GM11168 (cell line): ENCODE measurements around the gene COL18A1.

ENCODE experiments used
- in situ Hi-C: fragments of 300-500 bp; cut with MboI; formaldehyde crosslinking; loops from one replicate; pipeline ENCODE4 v1.12.0; 2022; ENCODE audit warnings: low sequenced_read_pairs; ENCODE audit not compliant: unreplicated experiment

COL18A1 gene

GRCh38 chr21:45536301-45537081 lies 131.5 kb downstream of the COL18A1 start:
- in situ Hi-C loops = no loop called here

- in situ Hi-C loops = no loop called here
Observed at GRCh38 chr21:45537111-45537745, 132.3 kb downstream of the COL18A1 start.

- in situ Hi-C loops = no loop called here
Observed at GRCh38 chr21:45537746-45538291, 132.9 kb downstream of the COL18A1 start.

GRCh38 chr21:45538381-45539045 lies 133.5 kb downstream of the COL18A1 start:
- in situ Hi-C loops = no loop called here

- in situ Hi-C loops = no loop called here
Observed at GRCh38 chr21:45539046-45539795, 134.3 kb downstream of the COL18A1 start.

- in situ Hi-C loops = no loop called here
Observed at GRCh38 chr21:45539796-45540600, 135.0 kb downstream of the COL18A1 start.

- in situ Hi-C loops = no loop called here
Observed at GRCh38 chr21:45540601-45540970, 135.6 kb downstream of the COL18A1 start.

GRCh38 chr21:45541221-45542039 lies 136.5 kb downstream of the COL18A1 start:
- in situ Hi-C loops = no loop called here

GRCh38 chr21:45542242-45542666 lies 137.3 kb downstream of the COL18A1 start, which contains the start of gene SLC19A1:
SLC19A1 (minus strand) TSS chr21:45542440; CDS start chr21:45537959, 4,481 bp downstream.
- in situ Hi-C loops = no loop called here

GRCh38 chr21:45542667-45543370 lies 137.9 kb downstream of the COL18A1 start:
- in situ Hi-C loops = no loop called here

- in situ Hi-C loops = no loop called here
Observed at GRCh38 chr21:45543371-45543709, 138.4 kb downstream of the COL18A1 start.

GRCh38 chr21:45543710-45544448 lies 138.9 kb downstream of the COL18A1 start:
- in situ Hi-C loops = no loop called here

GRCh38 chr21:45544449-45545235 lies 139.7 kb downstream of the COL18A1 start:
- in situ Hi-C loops = no loop called here

GRCh38 chr21:45545236-45545570 lies 140.2 kb downstream of the COL18A1 start:
- in situ Hi-C loops = no loop called here

- in situ Hi-C loops = no loop called here
Observed at GRCh38 chr21:45545691-45546531, 140.9 kb downstream of the COL18A1 start.
